ENCODE measurements around the gene RGS11. TPM values are rescaled to one million over a fixed set of nuclear protein-coding genes. Genes with fewer than 3 reads are reported as not detected.

The RGS11 gene
- polyA plus RNA-seq, 1 donor (not counting 4 experiments of a cell fraction or from before 2014, with no cell fraction given): not detected

- peaks cover 15% of the 10 kb centered on the region for H4K20me1 ChIP-seq (ENCODE audit: control insufficient read depth, extremely low read depth, insufficient read depth, low read length)
- H3K4me2 ChIP-seq (ENCODE audit: control insufficient read depth, extremely low read depth, insufficient read depth, low read depth, low read length): peak overlapping the region; percentile 87
- peaks cover 11 to 19% of the 10 kb centered on the region in 2 experiments for H3K36me3 ChIP-seq (ENCODE audit: control insufficient read depth in 2 of 2, extremely low read depth in 1 of 2, insufficient read depth in 2 of 2, low read length in 2 of 2)
- dilution Hi-C loops (cut with MboI; ENCODE audit: extremely low pct_ligation_motif_present, low sequenced_read_pairs): no loop called here
- H3K27ac ChIP-seq (ENCODE audit: control insufficient read depth, insufficient read depth, low read length): peak overlapping the region; percentile 90
- H2AFZ ChIP-seq (ENCODE audit: control insufficient read depth, low read length): peak overlapping the region; percentile 58
- no peak for TF ChIP-seq EZH2 (IDR thresholded peaks at IDR 0.05; ENCODE audit: low read length)
- TF ChIP-seq CTCF (optimal IDR thresholded peaks at IDR 0.05 in 1 of 3, IDR thresholded peaks at IDR 0.05 in 1 of 3, conservative IDR thresholded peaks at IDR 0.05 in 1 of 3; ENCODE audit: extremely low read depth in 1 of 3, insufficient read depth in 2 of 3, low read length in 3 of 3): no peak
- no peaks in the 10 kb centered on the region for H3K9me3 ChIP-seq (ENCODE audit: control insufficient read depth, low read depth, low read length)
- H3K9me1 ChIP-seq (ENCODE audit: control insufficient read depth, extremely low read depth, insufficient read depth, low read length): no peaks in the 10 kb centered on the region
- peaks cover 48% of the 10 kb centered on the region for H3K79me2 ChIP-seq (ENCODE audit: control insufficient read depth, insufficient read depth, low read length)
- DNase-seq (ENCODE audit: low read depth, low spot score) (no peak), FAIRE-seq (no peak)
- peak overlapping the region; percentile 94 for H3K9ac ChIP-seq (ENCODE audit: control insufficient read depth, extremely low read depth, insufficient read depth, low read length)
- peaks cover 13% of the 10 kb centered on the region for H3K4me1 ChIP-seq (ENCODE audit: control insufficient read depth, extremely low read depth, insufficient read depth, low read length)
- peak overlapping the region; percentile 95 to 99 (median 98) for H3K4me3 ChIP-seq (ENCODE audit: control insufficient read depth in 2 of 3, extremely low read depth in 1 of 3, insufficient read depth in 2 of 3, low read depth in 1 of 3, low read length in 3 of 3)
- no peaks in the 10 kb centered on the region for H3K27me3 ChIP-seq (ENCODE audit: control insufficient read depth, extremely low read depth, insufficient read depth, low read length)
Measured at GRCh38 chr16:228151-228851, 47.4 kb downstream of the RGS11 start.

GRCh38 chr16:220021-220420, 55.7 kb downstream of the RGS11 start:
- dilution Hi-C loops (cut with MboI; ENCODE audit: extremely low pct_ligation_motif_present, low sequenced_read_pairs): no loop called here
- H3K4me2 ChIP-seq (ENCODE audit: control insufficient read depth, extremely low read depth, insufficient read depth, low read depth, low read length): no peak overlapping the region
- DNase-seq (ENCODE audit: low read depth, low spot score) (no peak), FAIRE-seq (no peak)
- TF ChIP-seq CTCF (optimal IDR thresholded peaks at IDR 0.05 in 1 of 3, IDR thresholded peaks at IDR 0.05 in 1 of 3, conservative IDR thresholded peaks at IDR 0.05 in 1 of 3; ENCODE audit: extremely low read depth in 1 of 3, insufficient read depth in 2 of 3, low read length in 3 of 3) (no peak), EZH2 (IDR thresholded peaks at IDR 0.05; ENCODE audit: low read length) (no peak)
- H3K9ac ChIP-seq (ENCODE audit: control insufficient read depth, extremely low read depth, insufficient read depth, low read length): no peak overlapping the region
- peaks cover 11 to 50% of the 10 kb centered on the region in 2 experiments for H3K36me3 ChIP-seq (ENCODE audit: control insufficient read depth in 2 of 2, extremely low read depth in 1 of 2, insufficient read depth in 2 of 2, low read length in 2 of 2)
- H2AFZ ChIP-seq (ENCODE audit: control insufficient read depth, low read length): no peak overlapping the region
- no peak overlapping the region for H3K4me3 ChIP-seq (ENCODE audit: control insufficient read depth in 2 of 3, extremely low read depth in 1 of 3, insufficient read depth in 2 of 3, low read depth in 1 of 3, low read length in 3 of 3)
- no peaks in the 10 kb centered on the region for H3K9me3 ChIP-seq (ENCODE audit: control insufficient read depth, low read depth, low read length)
- H3K27ac ChIP-seq (ENCODE audit: control insufficient read depth, insufficient read depth, low read length): no peak overlapping the region
- H3K9me1 ChIP-seq (ENCODE audit: control insufficient read depth, extremely low read depth, insufficient read depth, low read length): no peaks in the 10 kb centered on the region
- no peaks in the 10 kb centered on the region for H3K27me3 ChIP-seq (ENCODE audit: control insufficient read depth, extremely low read depth, insufficient read depth, low read length)
- H3K79me2 ChIP-seq (ENCODE audit: control insufficient read depth, insufficient read depth, low read length): peaks cover 64% of the 10 kb centered on the region
- peaks cover 2% of the 10 kb centered on the region for H4K20me1 ChIP-seq (ENCODE audit: control insufficient read depth, extremely low read depth, insufficient read depth, low read length)
- H3K4me1 ChIP-seq (ENCODE audit: control insufficient read depth, extremely low read depth, insufficient read depth, low read length): no peaks in the 10 kb centered on the region

Other genes starting within 250 kb of the RGS11 start
- 16.3 to 28.8 TPM (median 23.2 TPM) in 3 replicates for gene POLR3K, start 222.3 kb downstream of the RGS11 start, polyA plus RNA-seq
- gene SNRNP25, start 222.1 kb downstream of the RGS11 start, polyA plus RNA-seq: 29.2 to 45.9 TPM (median 44.7 TPM) in 3 replicates
- 20.4 to 37.2 TPM (median 24.0 TPM) in 3 replicates for gene RHBDF1, start 203.3 kb downstream of the RGS11 start, polyA plus RNA-seq
- gene MPG, start 197.7 kb downstream of the RGS11 start, polyA plus RNA-seq: 22.7 to 46.8 TPM (median 26.9 TPM) in 3 replicates
- gene NPRL3, start 137.3 kb downstream of the RGS11 start, polyA plus RNA-seq: 3.6 to 15.5 TPM (median 4.0 TPM) in 3 replicates
- not detected in 3 replicates for gene HBZ, start 123.3 kb downstream of the RGS11 start, polyA plus RNA-seq
- gene HBM, start 110.0 kb downstream of the RGS11 start, polyA plus RNA-seq: not detected in 3 replicates
- gene HBA2, start 103.1 kb downstream of the RGS11 start, polyA plus RNA-seq: 0.26 TPM in 1 of 3 replicates, not detected in the others
- gene HBA1, start 99.3 kb downstream of the RGS11 start, polyA plus RNA-seq: 0.24 TPM in 1 of 3 replicates, not detected in the others
- 0.13 to 0.89 TPM (median 0.20 TPM) in 3 replicates for gene HBQ1, start 95.5 kb downstream of the RGS11 start, polyA plus RNA-seq
- gene LUC7L, start 46.5 kb downstream of the RGS11 start, polyA plus RNA-seq: 23.7 to 31.2 TPM (median 31.0 TPM) in 3 replicates
- gene FAM234A, start 41.1 kb downstream of the RGS11 start, polyA plus RNA-seq: 18.3 to 37.2 TPM (median 18.4 TPM) in 3 replicates
- 0.14 to 0.17 TPM in 2 of 3 replicates, not detected in the other for gene ARHGDIG, start 4.6 kb upstream of the RGS11 start, polyA plus RNA-seq
- gene PDIA2, start 7.2 kb upstream of the RGS11 start, polyA plus RNA-seq: 0.18 to 0.46 TPM (median 0.42 TPM) in 3 replicates
- 8.8 to 13.3 TPM (median 11.4 TPM) in 3 replicates for gene AXIN1, start 76.8 kb upstream of the RGS11 start, polyA plus RNA-seq
- 115 to 142 TPM (median 128 TPM) in 3 replicates for gene MRPL28, start 94.6 kb upstream of the RGS11 start, polyA plus RNA-seq
- 25.5 to 47.7 TPM (median 46.7 TPM) in 3 replicates for gene PGAP6, start 106.0 kb upstream of the RGS11 start, polyA plus RNA-seq
- gene NME4, start 121.3 kb upstream of the RGS11 start, polyA plus RNA-seq: 140 to 246 TPM (median 141 TPM) in 3 replicates
- gene DECR2, start 125.9 kb upstream of the RGS11 start, polyA plus RNA-seq: 14.2 to 28.1 TPM (median 18.8 TPM) in 3 replicates
- 6.0 to 10.0 TPM (median 6.4 TPM) in 3 replicates for gene RAB11FIP3, start 149.7 kb upstream of the RGS11 start, polyA plus RNA-seq